Gastrocnemius medialis (tissue), 4 donors: Measurements from ENCODE around the gene LEF1. TPM values are rescaled to one million over a fixed set of nuclear protein-coding genes. Genes with fewer than 3 reads are reported as not detected.

ENCODE experiments used
- ATAC-seq, 2 donors: fragments of 150-250 bp; one replicate each; pipeline ENCODE4 v1.9.1; 2016
- DNase-seq, 2 donors: peaks; one replicate each; pipeline ENCODE4 v3.0.0-alpha.2; 2019
- H3K27ac ChIP-seq, 4 donors: fragments of 200-600 bp; sonication (generic); 1 replicate in 1 of 4; 2 replicates in 3 of 4; pipeline ENCODE4 v1.5.1; 2016 to 2018; ENCODE audit warnings: mild to moderate bottlenecking in 2 of 4, moderate library complexity in 1 of 4
- H3K27me3 ChIP-seq, 3 donors: fragments of 200-600 bp; sonication (generic) in 2 of 3; 1 replicate in 1 of 3; 2 replicates in 2 of 3; pipeline versions ENCODE4 v1.5.1 to v1.6.0; 2016 to 2019; ENCODE audit warnings: mild to moderate bottlenecking in 1 of 3, moderate library complexity in 1 of 3
- H3K36me3 ChIP-seq, 2 donors: fragments of 200-600 bp; sonication (generic) in 1 of 2; one replicate each; pipeline ENCODE4 v1.5.1; 2017 to 2018
- H3K4me1 ChIP-seq, 2 donors: fragments of 200-600 bp; sonication (generic) in 1 of 2; one replicate each; pipeline ENCODE4 v1.5.1; 2016 to 2017; ENCODE audit warnings: mild to moderate bottlenecking in 2 of 2
- H3K4me3 ChIP-seq, 4 donors: fragments of 200-600 bp; sonication (generic) in 3 of 4; 1 replicate in 1 of 4; 2 replicates in 3 of 4; pipeline ENCODE4 v1.5.1; 2016 to 2019; ENCODE audit warnings: mild to moderate bottlenecking in 2 of 4
- H3K9me3 ChIP-seq, 3 donors: fragments of 200-600 bp; sonication (generic) in 2 of 3; 1 replicate in 1 of 3; 2 replicates in 2 of 3; pipeline ENCODE4 v1.5.1; 2016 to 2019
- CTCF ChIP-seq, 5 experiments: fragments of 450-650 bp in 3 of 5; fragments of 200-600 bp in 2 of 5; sonication (generic) in 2 of 5; IDR thresholded peaks in 4 of 5; conservative IDR thresholded peaks in 1 of 5; 1 replicate in 4 of 5; 2 replicates in 1 of 5; pipeline ENCODE4 v1.5.1; 2016 to 2019; ENCODE audit warnings: antibody characterized with exemption in 5 of 5, mild to moderate bottlenecking in 3 of 5, moderate library complexity in 3 of 5
- POLR2A ChIP-seq, 2 donors: fragments of 450-650 bp; IDR thresholded peaks; one replicate each; pipeline ENCODE4 v1.6.1; 2017; ENCODE audit warnings: antibody characterized with exemption in 2 of 2, mild to moderate bottlenecking in 2 of 2, moderate library complexity in 2 of 2
- in situ Hi-C, 4 donors: fragments of 200-750 bp; cut with MboI; loops; one replicate each; pipeline versions ENCODE4 v1.15.0 to v1.8.0; 2017; ENCODE audit warnings: low sequenced_read_pairs in 4 of 4
- intact Hi-C: fragments of 100-400 bp; cut with DNase I; formaldehyde crosslinking; loops from one replicate; pipeline ENCODE4 v1.15.1; 2023; ENCODE audit warnings: low total_unique reads
- total RNA-seq, 4 donors: library from RNA; depleted of rRNA; stranded (reverse); fragments of >200 nt; gene quantifications; one replicate each; pipeline versions ENCODE4 v1.1.0 to v1.2.3, GENCODE V29; 2016

The LEF1 gene
- total RNA-seq, 4 donors from 2014 or later, result 0.33 TPM; not detected in 3

DNA sequence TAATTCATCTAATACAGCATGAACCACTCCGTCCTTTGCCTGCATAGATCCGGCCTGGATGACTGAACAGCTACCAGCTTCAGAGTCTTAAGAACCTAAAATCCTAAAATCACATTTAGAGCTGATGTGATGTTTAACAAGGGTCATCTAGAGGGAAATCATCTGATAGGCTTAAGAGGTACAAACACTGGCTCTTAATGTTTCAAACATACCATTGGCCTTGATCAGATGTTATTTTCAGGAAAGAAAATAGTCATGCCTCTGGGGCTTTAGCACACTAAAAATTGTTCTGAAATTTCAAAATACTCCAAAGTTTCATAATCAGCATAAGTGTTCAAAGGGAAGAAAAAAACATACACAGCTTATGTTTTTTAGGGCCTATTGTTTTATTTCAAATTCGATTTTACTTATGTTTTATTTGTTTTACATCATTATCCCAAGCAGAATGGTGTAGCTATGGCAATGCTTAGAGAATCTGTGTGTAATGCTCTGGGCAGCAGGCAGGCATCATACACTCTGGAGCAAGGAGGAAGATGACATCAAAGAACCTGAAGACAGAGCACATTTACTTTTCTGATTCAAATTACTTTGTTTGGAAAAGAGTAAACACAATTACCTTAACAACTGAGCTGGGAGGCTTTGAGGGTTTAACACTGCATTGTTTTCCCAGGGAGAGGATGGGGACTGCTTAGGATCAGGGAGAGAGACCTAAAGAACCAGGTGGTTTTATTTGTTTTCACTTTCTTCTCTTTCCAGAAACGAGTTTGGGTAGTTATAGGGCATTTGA is 25.3 kb upstream of the LEF1 start:
- intact Hi-C loops (no loop called here), in situ Hi-C loops (no loop called here)
- DNase-seq (no peak), ATAC-seq (no peak)
- Histone ChIP-seq H3K27ac (no peak overlapping the region), H3K9me3 (no peaks in the 10 kb centered on the region), H3K4me3 (no peak overlapping the region), H3K36me3 (no peaks in the 10 kb centered on the region), H3K4me1 (no peaks in the 10 kb centered on the region), H3K27me3 (no peaks in the 10 kb centered on the region)
- no peak for TF ChIP-seq POLR2A (IDR thresholded peaks at IDR 0.05)
- TF ChIP-seq CTCF (IDR thresholded peaks at IDR 0.05 in 4 of 5, conservative IDR thresholded peaks at IDR 0.05 in 1 of 5), result no peak

DNA sequence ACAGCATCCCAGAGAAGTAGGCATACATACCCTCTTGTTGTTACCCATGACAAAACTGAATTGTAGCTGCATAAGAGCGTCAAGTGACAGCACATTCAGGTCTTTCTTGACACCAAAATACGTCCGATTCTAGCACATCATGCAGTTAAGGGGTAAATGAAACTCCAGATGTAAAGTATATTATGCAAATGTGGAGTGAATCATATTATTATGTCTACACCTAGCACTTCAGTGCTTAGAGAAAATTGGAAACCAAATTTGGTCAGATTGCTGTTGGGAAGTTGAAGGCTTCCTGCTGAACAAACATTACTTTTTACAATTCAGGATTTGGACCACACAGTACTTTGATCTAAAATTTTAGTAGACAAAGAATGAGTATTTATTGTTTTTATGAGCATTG is 24.2 kb upstream of the LEF1 start:
- Histone ChIP-seq H3K9me3 (no peaks in the 10 kb centered on the region), H3K4me1 (no peaks in the 10 kb centered on the region), H3K27ac (no peak overlapping the region), H3K36me3 (no peaks in the 10 kb centered on the region), H3K4me3 (no peak overlapping the region), H3K27me3 (no peaks in the 10 kb centered on the region)
- TF ChIP-seq CTCF (IDR thresholded peaks at IDR 0.05 in 4 of 5, conservative IDR thresholded peaks at IDR 0.05 in 1 of 5) (no peak), POLR2A (IDR thresholded peaks at IDR 0.05) (no peak)
- no peak for DNase-seq
- no peak for ATAC-seq
- intact Hi-C loops, result no loop called here
- in situ Hi-C loops, result no loop called here

DNA sequence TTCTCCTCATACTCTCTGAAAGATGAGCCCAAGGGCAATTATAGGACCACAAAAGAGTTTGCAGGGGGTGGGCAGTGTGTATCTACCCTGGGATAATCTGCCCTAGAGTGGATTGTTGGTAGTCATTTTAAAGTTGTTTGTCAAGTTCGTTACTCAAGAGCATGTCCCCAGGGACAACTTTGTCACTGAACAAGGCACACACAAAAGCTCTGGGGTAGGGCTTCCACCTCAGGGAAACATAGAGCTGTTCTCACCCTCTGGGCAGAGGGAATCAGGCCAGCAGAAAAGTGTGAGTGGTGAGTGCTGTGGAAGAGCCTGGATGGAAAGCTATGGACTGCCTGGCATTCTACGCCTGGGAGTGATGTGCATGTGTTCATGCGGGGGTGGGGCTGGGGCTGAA is 23.3 kb upstream of the LEF1 start:
- H3K4me1 ChIP-seq, result no peaks in the 10 kb centered on the region
- no peaks in the 10 kb centered on the region for H3K27me3 ChIP-seq
- no peak overlapping the region for H3K27ac ChIP-seq
- no peak overlapping the region for H3K4me3 ChIP-seq
- H3K36me3 ChIP-seq, result no peaks in the 10 kb centered on the region
- no peaks in the 10 kb centered on the region for H3K9me3 ChIP-seq
- intact Hi-C loops, result no loop called here
- in situ Hi-C loops, result no loop called here
- DNase-seq, result no peak
- ATAC-seq, result no peak
- no peak for TF ChIP-seq POLR2A (IDR thresholded peaks at IDR 0.05)
- TF ChIP-seq CTCF (IDR thresholded peaks at IDR 0.05 in 4 of 5, conservative IDR thresholded peaks at IDR 0.05 in 1 of 5), result no peak

- Histone ChIP-seq H3K9me3 (no peaks in the 10 kb centered on the region), H3K4me1 (no peaks in the 10 kb centered on the region), H3K36me3 (no peaks in the 10 kb centered on the region), H3K27me3 (no peaks in the 10 kb centered on the region), H3K27ac (no peak overlapping the region), H3K4me3 (no peak overlapping the region)
- intact Hi-C loops (no loop called here), in situ Hi-C loops (no loop called here)
- ATAC-seq (no peak), DNase-seq (no peak)
- no peak for TF ChIP-seq CTCF (IDR thresholded peaks at IDR 0.05 in 4 of 5, conservative IDR thresholded peaks at IDR 0.05 in 1 of 5)
- TF ChIP-seq POLR2A (IDR thresholded peaks at IDR 0.05), result no peak
Observed at GRCh38 chr4:108191269-108191914, 22.7 kb upstream of the LEF1 start.
